Measurements from ENCODE around the gene GLG1. TPM values are rescaled to one million over a fixed set of nuclear protein-coding genes. Genes with fewer than 3 reads are reported as not detected.

GLG1 gene
- total RNA-seq, 4 donors from 2014 or later, result 72.0 to 170 (median 105) TPM

- DNase-seq (no peak), ATAC-seq (no peak)
- peak overlapping the region; percentile 49 to 65 (median 55) for H3K27ac ChIP-seq
- H3K9me3 ChIP-seq, result no peaks in the 10 kb centered on the region
- in situ Hi-C loops (cut with MboI; ENCODE audit: low sequenced_read_pairs in 4 of 4), result no loop called here
- intact Hi-C loops (cut with DNase I; ENCODE audit: low total_unique reads), result loop anchor here (5.0 kb wide), 1 partner anchor 43 kb away; the partner anchor contains the start of gene GLG1
- no peaks in the 10 kb centered on the region for H3K36me3 ChIP-seq
- peaks cover 53 to 54% of the 10 kb centered on the region in 2 donors for H3K4me1 ChIP-seq
- H3K4me3 ChIP-seq, result no peak overlapping the region
- no peak for TF ChIP-seq CTCF (IDR thresholded peaks at IDR 0.05 in 4 of 5, conservative IDR thresholded peaks at IDR 0.05 in 1 of 5)
- no peak for TF ChIP-seq POLR2A (IDR thresholded peaks at IDR 0.05)
- no peaks in the 10 kb centered on the region for H3K27me3 ChIP-seq
Measured at GRCh38 chr16:74564451-74564984, 42.4 kb downstream of the GLG1 start.

- in situ Hi-C loops (cut with MboI; ENCODE audit: low sequenced_read_pairs in 4 of 4), result no loop called here
- TF ChIP-seq POLR2A (IDR thresholded peaks at IDR 0.05), result no peak
- peak in 1 of 5 experiments; percentile 24 for TF ChIP-seq CTCF (IDR thresholded peaks at IDR 0.05 in 4 of 5, conservative IDR thresholded peaks at IDR 0.05 in 1 of 5)
- ATAC-seq, result peak; percentile 92
- Histone ChIP-seq H3K4me3 (no peak overlapping the region), H3K36me3 (no peaks in the 10 kb centered on the region), H3K9me3 (no peaks in the 10 kb centered on the region), H3K4me1 (peaks cover 48 to 49% of the 10 kb centered on the region in 2 donors), H3K27ac (peak overlapping the region; percentile 49 to 65 (median 55)), H3K27me3 (no peaks in the 10 kb centered on the region)
- DNase-seq, result peak; percentile 16 to 60
- intact Hi-C loops (cut with DNase I; ENCODE audit: low total_unique reads), result loop anchor here (5.0 kb wide), 1 partner anchor 43 kb away; the partner anchor contains the start of gene GLG1
Measured at GRCh38 chr16:74563828-74564263, 43.1 kb downstream of the GLG1 start.

GRCh38 chr16:74562117-74562516, 44.8 kb downstream of the GLG1 start:
- in situ Hi-C loops (cut with MboI; ENCODE audit: low sequenced_read_pairs in 4 of 4), result no loop called here
- no peaks in the 10 kb centered on the region for H3K9me3 ChIP-seq
- H3K4me1 ChIP-seq, result peaks cover 43 to 51% of the 10 kb centered on the region in 2 donors
- intact Hi-C loops (cut with DNase I; ENCODE audit: low total_unique reads), result loop anchor here (5.0 kb wide), 1 partner anchor 45 kb away; the partner anchor contains the start of gene GLG1
- ATAC-seq, result no peak
- no peaks in the 10 kb centered on the region for H3K36me3 ChIP-seq
- peak overlapping the region in 1 of 4 donors; percentile 65 for H3K27ac ChIP-seq
- no peak overlapping the region for H3K4me3 ChIP-seq
- no peak for DNase-seq
- TF ChIP-seq CTCF (IDR thresholded peaks at IDR 0.05 in 4 of 5, conservative IDR thresholded peaks at IDR 0.05 in 1 of 5), result no peak
- no peak for TF ChIP-seq POLR2A (IDR thresholded peaks at IDR 0.05)
- H3K27me3 ChIP-seq, result no peaks in the 10 kb centered on the region

GRCh38 chr16:74561626-74562025, 45.3 kb downstream of the GLG1 start:
- no peak overlapping the region for H3K4me3 ChIP-seq
- intact Hi-C loops (cut with DNase I; ENCODE audit: low total_unique reads) (loop anchor here (5.0 kb wide), 1 partner anchor 46 kb away; the partner anchor contains the start of gene GLG1), in situ Hi-C loops (cut with MboI; ENCODE audit: low sequenced_read_pairs in 4 of 4) (no loop called here)
- DNase-seq, result no peak
- peaks cover 41 to 48% of the 10 kb centered on the region in 2 donors for H3K4me1 ChIP-seq
- no peaks in the 10 kb centered on the region for H3K9me3 ChIP-seq
- no peak for ATAC-seq
- TF ChIP-seq POLR2A (IDR thresholded peaks at IDR 0.05), result no peak
- no peak for TF ChIP-seq CTCF (IDR thresholded peaks at IDR 0.05 in 4 of 5, conservative IDR thresholded peaks at IDR 0.05 in 1 of 5)
- no peaks in the 10 kb centered on the region for H3K27me3 ChIP-seq
- no peaks in the 10 kb centered on the region for H3K36me3 ChIP-seq
- H3K27ac ChIP-seq, result peak overlapping the region in 1 of 4 donors; percentile 34
